Right atrium auricular region (tissue), 2 donors: ENCODE measurements around the gene MDC1. TPM values are rescaled to one million over a fixed set of nuclear protein-coding genes. Genes with fewer than 3 reads are reported as not detected.
"Not testable (repeated sequence)": the region's sequence is repeated elsewhere in the genome, so short reads cannot be mapped to it uniquely, and the experiment has no call there.

Experiments used
- DNase-seq: peaks from one replicate; pipeline ENCODE4 v3.0.0-alpha.2; 2019; ENCODE audit warnings: low spot score
- H3K27ac ChIP-seq, 2 donors: fragments of 200-600 bp; sonication (generic); 1 replicate in 1 of 2; 2 replicates in 1 of 2; pipeline ENCODE4 v1.5.1; 2016 to 2019
- H3K27me3 ChIP-seq, 2 donors: fragments of 200-600 bp; sonication (generic); one replicate each; pipeline versions ENCODE4 v1.5.1 to v1.6.0; 2017 to 2019
- H3K36me3 ChIP-seq: fragments of 200-600 bp; sonication (generic); one replicate; pipeline ENCODE4 v1.5.1; 2016
- H3K4me1 ChIP-seq, 2 donors: fragments of 200-600 bp; sonication (generic); one replicate each; pipeline versions ENCODE4 v1.5.1 to v1.6.0; 2017 to 2019
- H3K4me3 ChIP-seq, 2 donors: fragments of 200-600 bp; sonication (generic); 1 replicate in 1 of 2; 2 replicates in 1 of 2; pipeline ENCODE4 v1.5.1; 2017 to 2019; ENCODE audit warnings: mild to moderate bottlenecking in 1 of 2, moderate library complexity in 1 of 2
- H3K9me3 ChIP-seq, 2 donors: fragments of 200-600 bp; sonication (generic); one replicate each; pipeline ENCODE4 v1.5.1; 2019
- total RNA-seq, 2 donors: library from RNA; depleted of rRNA; stranded (reverse); fragments of >200 nt; gene quantifications; one replicate each; pipeline ENCODE4 v1.1.0, GENCODE V29; 2016
- TF ChIP-seq, protein P1 (sequence below), 2 donors: fragments of 200-600 bp; sonication (generic); IDR thresholded peaks; one replicate each; pipeline ENCODE4 v1.5.1; 2019; ENCODE audit warnings: antibody characterized with exemption in 2 of 2

MDC1 gene
- total RNA-seq, 2 donors from 2014 or later: 6.7 to 12.3 TPM

DNA sequence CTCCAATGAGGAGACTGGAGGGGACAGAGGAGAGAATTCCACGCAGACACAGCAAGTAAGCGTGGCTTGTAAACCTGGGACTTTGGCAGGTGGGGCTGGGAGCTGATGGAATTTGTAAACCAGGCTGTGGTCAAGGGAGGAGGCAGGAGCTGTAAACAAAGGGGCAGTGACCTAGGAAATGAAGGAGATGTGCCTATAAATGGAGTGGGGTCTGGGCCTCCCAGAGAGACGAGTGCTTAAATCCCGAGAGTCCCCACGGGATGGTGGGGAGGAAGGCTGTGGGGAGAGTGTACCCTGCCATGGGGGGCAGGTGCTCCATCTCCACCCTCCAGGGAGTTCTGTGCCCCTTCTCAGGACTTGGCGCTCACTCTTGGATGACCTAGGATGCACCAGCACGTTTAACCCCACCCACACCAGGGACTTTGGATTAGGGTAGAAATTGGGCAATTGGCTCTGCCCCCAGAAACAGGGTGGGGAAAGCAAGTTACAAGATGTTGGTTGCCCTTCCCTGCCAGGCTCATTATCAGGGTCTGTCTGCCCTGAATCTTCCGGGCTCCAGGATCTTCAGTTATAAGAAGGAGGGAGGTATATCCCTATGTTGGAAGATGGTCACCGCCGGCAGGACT is 40.3 kb downstream of the MDC1 start:
- H3K9me3 ChIP-seq: no peaks in the 10 kb centered on the region

DNA sequence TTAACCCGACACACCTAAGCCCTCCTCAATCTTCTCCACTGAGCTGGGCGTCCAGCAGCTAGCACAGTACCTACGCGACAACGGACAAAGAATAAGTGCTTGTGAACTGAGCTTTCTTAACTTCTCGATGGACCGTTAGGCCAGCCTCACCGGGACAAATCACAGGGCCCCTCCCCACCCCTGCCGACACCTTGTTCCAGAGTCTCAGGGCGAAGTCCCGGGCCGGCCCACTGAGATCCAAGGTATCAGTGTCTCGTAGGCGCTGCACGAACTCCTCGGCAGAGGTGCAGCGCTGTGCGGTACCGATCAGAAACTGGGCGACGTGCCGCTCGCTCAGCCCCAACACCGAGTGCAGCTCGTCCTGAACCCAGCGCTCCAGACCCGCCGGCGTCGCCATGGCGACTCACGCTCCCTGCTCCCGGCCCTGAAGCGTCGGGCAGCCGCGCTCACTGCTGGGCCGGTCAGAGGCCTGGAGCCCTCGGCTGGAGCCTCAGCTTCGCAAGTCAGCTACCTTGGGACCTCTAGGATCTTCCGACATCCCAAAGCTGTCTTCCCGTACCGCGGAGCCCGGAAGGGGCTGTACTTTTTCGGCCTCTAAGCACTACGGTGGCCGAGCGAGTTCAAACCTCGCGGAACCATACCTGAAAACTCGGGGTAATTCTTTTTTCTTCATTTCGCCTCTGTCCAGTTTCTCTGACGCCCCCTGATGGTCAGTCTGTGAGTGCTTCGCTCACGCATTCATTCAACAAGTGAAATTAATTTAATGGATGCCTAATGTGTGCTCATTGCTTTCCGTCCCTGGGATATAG is 44.4 kb downstream of the MDC1 start, which contains the start of gene DHX16:
Gene DHX16, minus strand, starts transcription at position 562 of the 809 bp plus-strand sequence. Its CDS starts 165 bp downstream, at position 397.
- Histone ChIP-seq H3K9me3 (no peaks in the 10 kb centered on the region), H3K27me3 (no peaks in the 10 kb centered on the region), H3K4me3 (peak within 1 kb of the TSS; percentile 85 to 92), H3K27ac (peak within 1 kb of the TSS; percentile 78 to 79), H3K4me1 (peaks cover 0 to 20% of the 10 kb centered on the region in 2 donors), H3K36me3 (peaks cover 43% of the 10 kb centered on the region)
- peak; percentile 97 for DNase-seq
- TF ChIP-seq, protein P1, sequence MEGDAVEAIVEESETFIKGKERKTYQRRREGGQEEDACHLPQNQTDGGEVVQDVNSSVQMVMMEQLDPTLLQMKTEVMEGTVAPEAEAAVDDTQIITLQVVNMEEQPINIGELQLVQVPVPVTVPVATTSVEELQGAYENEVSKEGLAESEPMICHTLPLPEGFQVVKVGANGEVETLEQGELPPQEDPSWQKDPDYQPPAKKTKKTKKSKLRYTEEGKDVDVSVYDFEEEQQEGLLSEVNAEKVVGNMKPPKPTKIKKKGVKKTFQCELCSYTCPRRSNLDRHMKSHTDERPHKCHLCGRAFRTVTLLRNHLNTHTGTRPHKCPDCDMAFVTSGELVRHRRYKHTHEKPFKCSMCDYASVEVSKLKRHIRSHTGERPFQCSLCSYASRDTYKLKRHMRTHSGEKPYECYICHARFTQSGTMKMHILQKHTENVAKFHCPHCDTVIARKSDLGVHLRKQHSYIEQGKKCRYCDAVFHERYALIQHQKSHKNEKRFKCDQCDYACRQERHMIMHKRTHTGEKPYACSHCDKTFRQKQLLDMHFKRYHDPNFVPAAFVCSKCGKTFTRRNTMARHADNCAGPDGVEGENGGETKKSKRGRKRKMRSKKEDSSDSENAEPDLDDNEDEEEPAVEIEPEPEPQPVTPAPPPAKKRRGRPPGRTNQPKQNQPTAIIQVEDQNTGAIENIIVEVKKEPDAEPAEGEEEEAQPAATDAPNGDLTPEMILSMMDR (IDR thresholded peaks at IDR 0.05): peak; percentile 82 to 91

More for the DNA sequence above, 40.3 kb downstream of the MDC1 start:
- H3K27me3 ChIP-seq: no peaks in the 10 kb centered on the region
- no peak overlapping the region for H3K4me3 ChIP-seq
- H3K27ac ChIP-seq: no peak overlapping the region
- TF ChIP-seq, protein P1 (IDR thresholded peaks at IDR 0.05): no peak
- DNase-seq: no peak
- H3K4me1 ChIP-seq: peaks cover 0 to 39% of the 10 kb centered on the region in 2 donors
- H3K36me3 ChIP-seq: peaks cover 49% of the 10 kb centered on the region

DNA sequence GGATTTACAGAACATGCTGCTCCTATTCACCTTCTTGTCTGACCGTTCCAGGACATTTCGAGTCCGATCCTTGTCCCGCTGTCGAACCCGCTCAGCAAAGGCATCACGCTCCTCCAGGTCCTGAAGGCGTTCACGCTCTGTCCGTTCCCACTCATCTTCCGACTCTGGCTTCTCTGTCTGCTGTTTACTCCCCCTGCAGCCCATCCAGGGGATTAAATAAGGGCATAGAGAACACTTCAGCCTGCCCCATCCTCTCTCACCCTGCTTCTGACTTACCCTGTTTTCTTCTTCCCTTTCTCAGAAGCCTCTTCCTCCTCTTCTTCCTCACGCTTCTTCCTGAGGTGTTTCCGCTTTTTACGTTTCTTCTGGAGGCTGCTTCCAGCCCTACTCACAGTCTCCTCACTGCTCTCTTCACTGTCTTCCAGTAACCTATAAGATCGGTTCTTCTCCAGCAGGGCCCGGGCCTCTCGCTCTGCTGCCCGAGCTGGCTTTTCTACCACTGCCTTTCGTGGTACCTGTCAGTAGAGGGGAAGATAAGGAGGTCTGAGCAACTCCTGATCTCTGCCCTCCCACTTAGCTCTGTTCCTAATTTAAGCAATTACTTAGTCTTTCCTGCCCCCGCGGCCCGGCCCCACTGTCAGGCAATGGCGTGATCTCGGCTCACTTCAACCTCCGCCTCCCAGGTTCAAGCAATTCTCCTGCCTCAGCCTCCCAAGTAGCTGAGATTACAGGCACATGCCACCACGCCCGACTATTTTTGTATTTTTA is 46.1 kb downstream of the MDC1 start:
- peaks cover 0 to 20% of the 10 kb centered on the region in 2 donors for H3K4me1 ChIP-seq
- H3K36me3 ChIP-seq: peaks cover 36% of the 10 kb centered on the region
- H3K27ac ChIP-seq: no peak overlapping the region
- H3K27me3 ChIP-seq: no peaks in the 10 kb centered on the region
- no peak for DNase-seq
- TF ChIP-seq, protein P1 (IDR thresholded peaks at IDR 0.05): no peak
- no peaks in the 10 kb centered on the region for H3K9me3 ChIP-seq
- no peak overlapping the region for H3K4me3 ChIP-seq

DNA sequence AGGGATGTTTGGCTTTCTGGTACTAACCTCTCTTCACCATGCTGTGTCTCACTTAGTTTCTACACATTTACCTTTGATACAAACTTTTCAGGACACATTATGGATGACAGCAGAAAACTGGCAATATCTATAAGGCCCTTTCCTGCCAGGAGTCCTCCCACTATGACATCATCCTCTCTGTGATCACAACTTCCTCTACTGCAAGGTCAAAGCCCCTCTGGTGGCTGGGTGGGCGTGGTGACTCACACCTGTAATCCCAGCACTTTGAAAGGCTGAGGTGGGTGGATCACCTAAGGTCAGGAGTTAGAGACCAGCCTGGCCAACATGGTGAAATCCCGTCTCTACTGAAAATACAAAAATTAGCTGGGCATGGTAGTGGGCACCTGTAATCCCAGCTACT is 50.8 kb downstream of the MDC1 start:
- not testable (repeated sequence) for H3K27ac ChIP-seq, H3K4me1 ChIP-seq, H3K27me3 ChIP-seq, H3K9me3 ChIP-seq, H3K4me3 ChIP-seq, DNase-seq
- H3K36me3 ChIP-seq: peaks cover 81% of the 10 kb centered on the region

GRCh38 chr6:30664994-30665767 is 51.9 kb downstream of the MDC1 start:
- Histone ChIP-seq H3K4me1 (no peaks in the 10 kb centered on the region), H3K27me3 (no peaks in the 10 kb centered on the region), H3K4me3 (no peak overlapping the region), H3K27ac (no peak overlapping the region), H3K9me3 (no peaks in the 10 kb centered on the region), H3K36me3 (peaks cover 87% of the 10 kb centered on the region)
- DNase-seq: no peak
- TF ChIP-seq, protein P1 (IDR thresholded peaks at IDR 0.05): no peak

DNA sequence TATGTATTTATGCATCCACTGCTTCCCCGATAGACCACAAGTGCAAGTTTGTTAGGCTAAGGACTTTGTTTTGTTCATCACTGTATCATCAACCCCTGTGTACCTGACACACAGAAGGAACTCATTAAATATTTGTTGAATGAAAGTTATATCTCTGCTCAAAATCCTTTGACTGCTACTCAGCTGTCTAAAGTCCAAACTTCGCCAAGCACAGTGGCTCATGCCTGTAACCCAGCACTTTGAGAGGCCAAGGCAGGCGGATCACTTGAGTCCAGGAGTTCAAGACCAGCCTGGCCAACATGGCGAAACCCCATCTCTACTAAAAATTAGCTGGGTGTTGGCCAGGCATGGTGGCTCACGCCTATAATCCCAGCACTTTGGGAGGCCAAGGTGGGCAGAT is 59.2 kb downstream of the MDC1 start:
- not testable (repeated sequence) for H3K4me1 ChIP-seq, H3K27me3 ChIP-seq, H3K27ac ChIP-seq, H3K9me3 ChIP-seq, H3K4me3 ChIP-seq, DNase-seq
- H3K36me3 ChIP-seq: peaks cover 97% of the 10 kb centered on the region
